Liver (tissue), 9 donors: ENCODE measurements around the gene AIDA. TPM values are rescaled to one million over a fixed set of nuclear protein-coding genes. Genes with fewer than 3 reads are reported as not detected.

Experiments
- DNase-seq: peaks from one replicate; pipeline ENCODE4 v3.0.0-alpha.2; 2017; ENCODE audit warnings: low spot score
- H3K27ac ChIP-seq, 2 donors: one replicate each; pipeline ENCODE4 v1.7.0; 2013; ENCODE audit warnings: inconsistent platforms in 2 of 2, low read length in 2 of 2, control low read depth in 1 of 2, low read depth in 1 of 2, mild to moderate bottlenecking in 1 of 2
- H3K27me3 ChIP-seq, 4 donors: one replicate each; pipeline versions ENCODE4 v1.6.1 to v1.7.0; 2013; ENCODE audit warnings: low read length in 3 of 4, inconsistent platforms in 1 of 4, mild to moderate bottlenecking in 1 of 4, moderate library complexity in 1 of 4; ENCODE audit not compliant: control insufficient read depth in 4 of 4, insufficient read depth in 4 of 4
- H3K36me3 ChIP-seq, 4 donors: one replicate each; pipeline versions ENCODE4 v1.6.1 to v1.7.0; 2013; ENCODE audit warnings: low read length in 3 of 4, mild to moderate bottlenecking in 3 of 4, low read depth in 1 of 4, moderate library complexity in 1 of 4; ENCODE audit not compliant: control insufficient read depth in 4 of 4, insufficient read depth in 3 of 4
- H3K4me1 ChIP-seq, 4 donors: one replicate each; pipeline versions ENCODE4 v1.6.1 to v1.7.0; 2013; ENCODE audit warnings: low read length in 3 of 4, mild to moderate bottlenecking in 3 of 4, moderate library complexity in 1 of 4; ENCODE audit not compliant: control insufficient read depth in 4 of 4, insufficient read depth in 4 of 4
- H3K4me3 ChIP-seq, 3 donors: one replicate each; pipeline versions ENCODE4 v1.6.1 to v1.7.0; 2013; ENCODE audit warnings: low read length in 3 of 3, control low read depth in 1 of 3, low read depth in 1 of 3, mild to moderate bottlenecking in 1 of 3
- H3K9ac ChIP-seq, 2 donors: one replicate each; pipeline ENCODE4 v1.7.0; 2013; ENCODE audit warnings: low read length in 2 of 2, mild to moderate bottlenecking in 2 of 2, moderate library complexity in 2 of 2, control low read depth in 1 of 2, low read depth in 1 of 2
- H3K9me3 ChIP-seq, 4 donors: one replicate each; pipeline versions ENCODE4 v1.6.1 to v1.7.0; 2013; ENCODE audit warnings: low read length in 3 of 4; ENCODE audit not compliant: control insufficient read depth in 4 of 4
- EGR1 ChIP-seq, 2 donors: IDR thresholded peaks; 2 replicates each; pipeline ENCODE4 v1.6.1; 2016 to 2018; ENCODE audit warnings: antibody characterized with exemption in 2 of 2, low read depth in 2 of 2
- FOXA1 ChIP-seq: IDR thresholded peaks from 2 replicates; pipeline ENCODE4 v1.6.1; 2016; ENCODE audit warnings: antibody characterized with exemption
- FOXA2 ChIP-seq: IDR thresholded peaks from 2 replicates; pipeline ENCODE4 v1.6.1; 2016; ENCODE audit warnings: antibody characterized with exemption
- GABPA ChIP-seq, 2 donors: IDR thresholded peaks in 1 of 2; conservative IDR thresholded peaks in 1 of 2; 2 replicates each; pipeline ENCODE4 v1.6.1; 2016; ENCODE audit warnings: antibody characterized with exemption in 2 of 2, mild to moderate bottlenecking in 1 of 2, moderate library complexity in 1 of 2
- HNF4A ChIP-seq, 2 donors: conservative IDR thresholded peaks; 2 replicates each; pipeline ENCODE4 v1.6.1; 2016; ENCODE audit warnings: antibody characterized with exemption in 2 of 2, mild to moderate bottlenecking in 2 of 2
- HNF4G ChIP-seq: IDR thresholded peaks from 2 replicates; pipeline ENCODE4 v1.6.1; 2016; ENCODE audit warnings: antibody characterized with exemption
- JUND ChIP-seq, 2 donors: IDR thresholded peaks; 2 replicates each; pipeline ENCODE4 v1.6.1; 2016; ENCODE audit warnings: antibody characterized with exemption in 2 of 2
- NR2F2 ChIP-seq: IDR thresholded peaks from 2 replicates; pipeline ENCODE4 v1.6.1; 2016; ENCODE audit warnings: antibody characterized with exemption
- RAD21 ChIP-seq, 2 donors: IDR thresholded peaks; 2 replicates each; pipeline ENCODE4 v1.6.1; 2016; ENCODE audit warnings: antibody characterized with exemption in 2 of 2, mild to moderate bottlenecking in 2 of 2
- RXRA ChIP-seq, 2 donors: IDR thresholded peaks; 2 replicates each; pipeline ENCODE4 v1.6.1; 2017 to 2018; ENCODE audit warnings: antibody characterized with exemption in 2 of 2, mild to moderate bottlenecking in 1 of 2
- SP1 ChIP-seq: IDR thresholded peaks from 2 replicates; pipeline ENCODE4 v1.6.1; 2018; ENCODE audit warnings: antibody characterized with exemption, mild to moderate bottlenecking
- TAF1 ChIP-seq: conservative IDR thresholded peaks from 2 replicates; pipeline ENCODE4 v1.6.1; 2016; ENCODE audit warnings: antibody characterized with exemption, mild to moderate bottlenecking
- YY1 ChIP-seq: IDR thresholded peaks from 2 replicates; pipeline ENCODE4 v1.6.1; 2016; ENCODE audit warnings: antibody characterized with exemption, mild to moderate bottlenecking
- WGBS: extraction: QIAGEN DNeasy Blood & Tissue Kit; methylation state at CpG from one replicate; pipeline ENCODE4 v1.1.7; 2013; 5-methylcytosine and 5-hydroxymethylcytosine counted together
- polyA plus RNA-seq, 2 donors: library from polyadenylated mRNA; stranded (reverse) in 1 of 2; unstranded in 1 of 2; fragments of 200-250 nt in 1 of 2; fragments of >200 nt in 1 of 2; fragmentation: Nextera tagmentation in 1 of 2; extraction: Ambion mirVana in 1 of 2; gene quantifications; one replicate each; pipeline versions ENCODE4 v1.2.1 to v1.2.3, GENCODE V29; 2013 to 2015
- total RNA-seq, 2 donors: library from RNA; depleted of rRNA; stranded (reverse); fragments of >200 nt; gene quantifications; one replicate each; pipeline ENCODE4 v1.2.3, GENCODE V29; 2014
- TF ChIP-seq, protein P1 (sequence below): IDR thresholded peaks from 2 replicates; pipeline ENCODE4 v1.6.1; 2016; ENCODE audit warnings: antibody characterized with exemption, mild to moderate bottlenecking
- TF ChIP-seq, protein P2 (sequence below): IDR thresholded peaks from 2 replicates; pipeline ENCODE4 v1.6.1; 2016; ENCODE audit warnings: antibody characterized with exemption
- TF ChIP-seq, protein P3 (sequence below): IDR thresholded peaks from 2 replicates; pipeline ENCODE4 v1.6.1; 2016; ENCODE audit warnings: antibody characterized with exemption
- TF ChIP-seq, protein P4 (sequence below): IDR thresholded peaks from 2 replicates; pipeline ENCODE4 v1.6.1; 2016; ENCODE audit warnings: antibody characterized with exemption
- donor health status: healthy.
- donor health status: healthy.
- donor health status: healthy.
- donor health status: healthy.
- donor health status: healthy.

The AIDA gene
- total and polyA plus RNA-seq, 4 donors, result 9.3 to 48.2 (median 21.5) TPM

DNA sequence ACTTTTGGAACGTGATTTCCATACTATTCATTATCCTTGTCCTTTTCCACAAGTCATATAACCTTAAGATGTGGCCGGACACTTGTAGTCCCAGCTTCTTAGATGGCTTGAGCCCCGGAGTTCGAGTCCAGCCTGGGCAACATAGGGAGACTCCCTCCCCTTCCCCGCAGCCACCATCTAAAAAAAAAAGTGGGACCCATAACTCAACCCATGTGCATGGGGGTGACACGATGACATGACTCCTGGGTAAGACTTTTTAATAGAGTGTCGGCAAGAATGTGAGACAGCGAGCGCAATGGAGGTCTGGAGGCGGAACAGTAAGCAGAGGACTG is 68.7 kb downstream of the AIDA start:
- no peak for TF ChIP-seq FOXA2
- no peak for TF ChIP-seq YY1
- no peak for TF ChIP-seq GABPA (IDR thresholded peaks at IDR 0.05 in 1 of 2, conservative IDR thresholded peaks at IDR 0.05 in 1 of 2)
- TF ChIP-seq HNF4G, result no peak
- TF ChIP-seq, protein P1, sequence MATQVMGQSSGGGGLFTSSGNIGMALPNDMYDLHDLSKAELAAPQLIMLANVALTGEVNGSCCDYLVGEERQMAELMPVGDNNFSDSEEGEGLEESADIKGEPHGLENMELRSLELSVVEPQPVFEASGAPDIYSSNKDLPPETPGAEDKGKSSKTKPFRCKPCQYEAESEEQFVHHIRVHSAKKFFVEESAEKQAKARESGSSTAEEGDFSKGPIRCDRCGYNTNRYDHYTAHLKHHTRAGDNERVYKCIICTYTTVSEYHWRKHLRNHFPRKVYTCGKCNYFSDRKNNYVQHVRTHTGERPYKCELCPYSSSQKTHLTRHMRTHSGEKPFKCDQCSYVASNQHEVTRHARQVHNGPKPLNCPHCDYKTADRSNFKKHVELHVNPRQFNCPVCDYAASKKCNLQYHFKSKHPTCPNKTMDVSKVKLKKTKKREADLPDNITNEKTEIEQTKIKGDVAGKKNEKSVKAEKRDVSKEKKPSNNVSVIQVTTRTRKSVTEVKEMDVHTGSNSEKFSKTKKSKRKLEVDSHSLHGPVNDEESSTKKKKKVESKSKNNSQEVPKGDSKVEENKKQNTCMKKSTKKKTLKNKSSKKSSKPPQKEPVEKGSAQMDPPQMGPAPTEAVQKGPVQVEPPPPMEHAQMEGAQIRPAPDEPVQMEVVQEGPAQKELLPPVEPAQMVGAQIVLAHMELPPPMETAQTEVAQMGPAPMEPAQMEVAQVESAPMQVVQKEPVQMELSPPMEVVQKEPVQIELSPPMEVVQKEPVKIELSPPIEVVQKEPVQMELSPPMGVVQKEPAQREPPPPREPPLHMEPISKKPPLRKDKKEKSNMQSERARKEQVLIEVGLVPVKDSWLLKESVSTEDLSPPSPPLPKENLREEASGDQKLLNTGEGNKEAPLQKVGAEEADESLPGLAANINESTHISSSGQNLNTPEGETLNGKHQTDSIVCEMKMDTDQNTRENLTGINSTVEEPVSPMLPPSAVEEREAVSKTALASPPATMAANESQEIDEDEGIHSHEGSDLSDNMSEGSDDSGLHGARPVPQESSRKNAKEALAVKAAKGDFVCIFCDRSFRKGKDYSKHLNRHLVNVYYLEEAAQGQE, result no peak
- no peak for TF ChIP-seq RXRA (IDR thresholded peaks at IDR 0.05)
- TF ChIP-seq, protein P2, sequence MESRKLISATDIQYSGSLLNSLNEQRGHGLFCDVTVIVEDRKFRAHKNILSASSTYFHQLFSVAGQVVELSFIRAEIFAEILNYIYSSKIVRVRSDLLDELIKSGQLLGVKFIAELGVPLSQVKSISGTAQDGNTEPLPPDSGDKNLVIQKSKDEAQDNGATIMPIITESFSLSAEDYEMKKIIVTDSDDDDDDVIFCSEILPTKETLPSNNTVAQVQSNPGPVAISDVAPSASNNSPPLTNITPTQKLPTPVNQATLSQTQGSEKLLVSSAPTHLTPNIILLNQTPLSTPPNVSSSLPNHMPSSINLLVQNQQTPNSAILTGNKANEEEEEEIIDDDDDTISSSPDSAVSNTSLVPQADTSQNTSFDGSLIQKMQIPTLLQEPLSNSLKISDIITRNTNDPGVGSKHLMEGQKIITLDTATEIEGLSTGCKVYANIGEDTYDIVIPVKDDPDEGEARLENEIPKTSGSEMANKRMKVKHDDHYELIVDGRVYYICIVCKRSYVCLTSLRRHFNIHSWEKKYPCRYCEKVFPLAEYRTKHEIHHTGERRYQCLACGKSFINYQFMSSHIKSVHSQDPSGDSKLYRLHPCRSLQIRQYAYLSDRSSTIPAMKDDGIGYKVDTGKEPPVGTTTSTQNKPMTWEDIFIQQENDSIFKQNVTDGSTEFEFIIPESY, result no peak
- no peak for TF ChIP-seq TAF1
- no peak for TF ChIP-seq JUND (IDR thresholded peaks at IDR 0.05)
- TF ChIP-seq EGR1 (IDR thresholded peaks at IDR 0.05; ENCODE audit: low read depth in 2 of 2), result no peak
- TF ChIP-seq, protein P3, sequence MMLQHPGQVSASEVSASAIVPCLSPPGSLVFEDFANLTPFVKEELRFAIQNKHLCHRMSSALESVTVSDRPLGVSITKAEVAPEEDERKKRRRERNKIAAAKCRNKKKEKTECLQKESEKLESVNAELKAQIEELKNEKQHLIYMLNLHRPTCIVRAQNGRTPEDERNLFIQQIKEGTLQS, result no peak
- no peak for TF ChIP-seq SP1
- TF ChIP-seq NR2F2, result no peak
- TF ChIP-seq, protein P4, sequence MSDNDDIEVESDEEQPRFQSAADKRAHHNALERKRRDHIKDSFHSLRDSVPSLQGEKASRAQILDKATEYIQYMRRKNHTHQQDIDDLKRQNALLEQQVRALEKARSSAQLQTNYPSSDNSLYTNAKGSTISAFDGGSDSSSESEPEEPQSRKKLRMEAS, result no peak
- TF ChIP-seq FOXA1, result no peak
- DNase-seq, result no peak
- WGBS, result 16% methylated on average over 10 of the region's 10 CpGs
- Histone ChIP-seq H3K9me3 (no peaks in the 10 kb centered on the region), H3K4me1 (peaks cover 0 to 24% (median 9%) of the 10 kb centered on the region in 4 donors), H3K27ac (peak overlapping the region; percentile 94), H3K36me3 (peaks cover 1 to 24% (median 9%) of the 10 kb centered on the region in 4 donors), H3K4me3 (peak overlapping the region; percentile 77 to 88 (median 88)), H3K9ac (peak overlapping the region; percentile 15 to 81), H3K27me3 (no peaks in the 10 kb centered on the region)

DNA sequence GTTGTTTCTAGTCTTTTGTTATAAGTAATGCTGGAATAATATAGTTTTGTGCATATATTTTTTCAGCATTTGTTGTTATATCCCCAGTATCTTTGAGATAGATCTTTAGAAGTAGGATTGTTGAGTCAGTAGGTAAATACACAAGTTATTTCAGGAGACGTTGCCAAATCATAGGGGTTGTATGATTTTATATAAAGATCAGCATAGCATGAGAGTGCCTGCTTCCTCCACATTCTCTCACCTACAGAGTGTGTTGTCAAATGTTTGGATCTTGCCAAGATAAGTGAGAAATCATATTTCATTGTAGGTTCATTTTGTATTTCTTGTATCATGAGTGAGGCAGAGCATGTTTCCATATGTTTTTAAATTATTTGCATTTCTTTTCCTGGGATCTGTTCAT is 69.8 kb downstream of the AIDA start:
- Histone ChIP-seq H3K27ac (no peak overlapping the region), H3K4me1 (peaks cover 0 to 24% (median 9%) of the 10 kb centered on the region in 4 donors), H3K36me3 (peaks cover 1 to 23% (median 7%) of the 10 kb centered on the region in 4 donors), H3K27me3 (no peaks in the 10 kb centered on the region), H3K4me3 (no peak overlapping the region), H3K9ac (no peak overlapping the region), H3K9me3 (no peaks in the 10 kb centered on the region)
- DNase-seq, result no peak
- TF ChIP-seq, protein P4, result no peak
- TF ChIP-seq, protein P2, result no peak
- TF ChIP-seq HNF4G, result no peak
- TF ChIP-seq HNF4A (conservative IDR thresholded peaks at IDR 0.05), result no peak
- TF ChIP-seq, protein P1, result no peak
- TF ChIP-seq, protein P3, result no peak
- TF ChIP-seq SP1, result no peak
- TF ChIP-seq GABPA (IDR thresholded peaks at IDR 0.05 in 1 of 2, conservative IDR thresholded peaks at IDR 0.05 in 1 of 2), result no peak
- no peak for TF ChIP-seq EGR1 (IDR thresholded peaks at IDR 0.05; ENCODE audit: low read depth in 2 of 2)
- no peak for TF ChIP-seq TAF1
- no peak for TF ChIP-seq RAD21 (IDR thresholded peaks at IDR 0.05)
- TF ChIP-seq JUND (IDR thresholded peaks at IDR 0.05), result no peak
- TF ChIP-seq RXRA (IDR thresholded peaks at IDR 0.05), result no peak
- TF ChIP-seq YY1, result no peak
- no peak for TF ChIP-seq FOXA1
- 76% methylated on average over 1 of the region's 1 CpG for WGBS
